ENCODE measurements around the gene SDHA.
"Not testable (repeated sequence)": the region's sequence is repeated elsewhere in the genome, so short reads cannot be mapped to it uniquely, and the experiment has no call there.

Gene SDHA

GRCh38 chr5:198516-199196 is 19.5 kb upstream of the SDHA start:
- no peak for DNase-seq

- DNase-seq, result no peak
Observed at GRCh38 chr5:199197-199949, 18.7 kb upstream of the SDHA start.

- no peak for DNase-seq
Observed at GRCh38 chr5:199950-200645, 18.0 kb upstream of the SDHA start.

GRCh38 chr5:200985-201384 is 17.1 kb upstream of the SDHA start:
- DNase-seq, result no peak

GRCh38 chr5:201672-202071 is 16.4 kb upstream of the SDHA start:
- no peak for DNase-seq

GRCh38 chr5:203246-203930 is 14.7 kb upstream of the SDHA start:
- no peak for DNase-seq

- DNase-seq, result no peak
Observed at GRCh38 chr5:204001-204400, 14.1 kb upstream of the SDHA start.

- no peak for DNase-seq
Observed at GRCh38 chr5:204462-204861, 13.7 kb upstream of the SDHA start.

GRCh38 chr5:204966-205670 is 13.0 kb upstream of the SDHA start:
- DNase-seq, result no peak

GRCh38 chr5:206406-206805 is 11.7 kb upstream of the SDHA start:
- DNase-seq, result no peak

- no peak for DNase-seq
Observed at GRCh38 chr5:206927-207536, 11.1 kb upstream of the SDHA start.

- no peak for DNase-seq
Observed at GRCh38 chr5:207599-207998, 10.5 kb upstream of the SDHA start.

GRCh38 chr5:208449-209114 is 9.5 kb upstream of the SDHA start:
- DNase-seq, result no peak

- DNase-seq, result no peak
Observed at GRCh38 chr5:213803-214395, 4.2 kb upstream of the SDHA start.

- not testable (repeated sequence) for DNase-seq
Observed at GRCh38 chr5:215256-215655, 2.9 kb upstream of the SDHA start.

- DNase-seq, result not testable (repeated sequence)
Observed at GRCh38 chr5:216076-216475, 2.0 kb upstream of the SDHA start.

- DNase-seq, result peak; percentile 8
Observed at GRCh38 chr5:218457-219291, 554 bp downstream of the SDHA start.

- DNase-seq, result no peak
Observed at GRCh38 chr5:219460-219863, 1.3 kb downstream of the SDHA start.

- DNase-seq, result no peak
Observed at GRCh38 chr5:219991-220390, 1.9 kb downstream of the SDHA start.
